Frontal cortex (tissue), 4 donors: ENCODE results near the gene NFKB2. TPM values are rescaled to one million over a fixed set of nuclear protein-coding genes. Genes with fewer than 3 reads are reported as not detected.

Experiments used
- DNase-seq, 2 donors: peaks; one replicate each; pipeline ENCODE4 v3.0.0; 2012; ENCODE audit warnings: low spot score in 2 of 2
- FAIRE-seq: peaks from 2 replicates; lab custom pipeline; 2012; peaks lifted over from hg19 to GRCh38; lab: Jason Lieb, UNC
- total RNA-seq: library from RNA; depleted of rRNA; stranded (reverse); fragments of >200 nt; gene quantifications from one replicate; pipeline ENCODE4 v1.2.3, GENCODE V29; 2014
- donor health status: control.
- donor health status: control.
- donor health status: control.

Gene NFKB2
- total RNA-seq, 1 donor from 2014 or later = 0.41 TPM

GRCh38 chr10:102394079-102394800 lies 1.3 kb upstream of the NFKB2 start:
- no peak for FAIRE-seq
- peak; percentile 86 to 90 for DNase-seq

GRCh38 chr10:102394801-102395399 lies 605 bp upstream of the NFKB2 start:
- DNase-seq = peak in 1 of 2 donors; percentile 40
- FAIRE-seq = no peak

GRCh38 chr10:102396317-102396650 lies 779 bp downstream of the NFKB2 start:
- DNase-seq (no peak), FAIRE-seq (no peak)

GRCh38 chr10:102396730-102397151 lies 1.2 kb downstream of the NFKB2 start:
- DNase-seq (no peak), FAIRE-seq (no peak)

GRCh38 chr10:102397222-102398171 lies 2.0 kb downstream of the NFKB2 start:
- DNase-seq (peak in 1 of 2 donors; percentile 29), FAIRE-seq (no peak)

GRCh38 chr10:102398172-102399020 lies 2.9 kb downstream of the NFKB2 start:
- peak in 1 of 2 donors; percentile 22 for DNase-seq
- no peak for FAIRE-seq

GRCh38 chr10:102399217-102400021 lies 3.9 kb downstream of the NFKB2 start:
- no peak for FAIRE-seq
- peak; percentile 91 to 93 for DNase-seq

GRCh38 chr10:102400076-102400475 lies 4.6 kb downstream of the NFKB2 start:
- no peak for FAIRE-seq
- DNase-seq = peak in 1 of 2 donors; percentile 26

- DNase-seq (peak in 1 of 2 donors; percentile 31), FAIRE-seq (no peak)
Measured at GRCh38 chr10:102400598-102401341, 5.3 kb downstream of the NFKB2 start.

- FAIRE-seq = no peak
- DNase-seq = no peak
Measured at GRCh38 chr10:102401342-102401654, 5.8 kb downstream of the NFKB2 start.

- no peak for FAIRE-seq
Measured at GRCh38 chr10:102401735-102402511, 6.4 kb downstream of the NFKB2 start.

GRCh38 chr10:102402512-102402896 lies 7.0 kb downstream of the NFKB2 start:
- DNase-seq (no peak), FAIRE-seq (no peak)

More at GRCh38 chr10:102401735-102402511, 6.4 kb downstream of the NFKB2 start:
- DNase-seq = no peak

GRCh38 chr10:102403115-102403514 lies 7.6 kb downstream of the NFKB2 start:
- FAIRE-seq = no peak
- DNase-seq = no peak

GRCh38 chr10:102404361-102405107 lies 9.0 kb downstream of the NFKB2 start:
- no peak for DNase-seq
- FAIRE-seq = no peak

GRCh38 chr10:102405108-102405571 lies 9.6 kb downstream of the NFKB2 start:
- FAIRE-seq = no peak
- DNase-seq = no peak

- DNase-seq = no peak
- FAIRE-seq = no peak
Measured at GRCh38 chr10:102405632-102406031, 10.1 kb downstream of the NFKB2 start.

GRCh38 chr10:102406815-102407214 lies 11.3 kb downstream of the NFKB2 start:
- peak in 1 of 2 donors; percentile 13 for DNase-seq
- FAIRE-seq = no peak
